ENCODE measurements around the gene IQGAP3. TPM values are rescaled to one million over a fixed set of nuclear protein-coding genes. Genes with fewer than 3 reads are reported as not detected.
A peak's percentile ranks its signal among the peaks of the same experiment; 100 is the strongest.
"Not testable (repeated sequence)": the region's sequence is repeated elsewhere in the genome, so short reads cannot be mapped to it uniquely, and the experiment has no call there.

The IQGAP3 gene
- total and polyA plus RNA-seq, 7 experiments from 2014 or later = 0.24 to 14.4 TPM; not detected in 5

DNA sequence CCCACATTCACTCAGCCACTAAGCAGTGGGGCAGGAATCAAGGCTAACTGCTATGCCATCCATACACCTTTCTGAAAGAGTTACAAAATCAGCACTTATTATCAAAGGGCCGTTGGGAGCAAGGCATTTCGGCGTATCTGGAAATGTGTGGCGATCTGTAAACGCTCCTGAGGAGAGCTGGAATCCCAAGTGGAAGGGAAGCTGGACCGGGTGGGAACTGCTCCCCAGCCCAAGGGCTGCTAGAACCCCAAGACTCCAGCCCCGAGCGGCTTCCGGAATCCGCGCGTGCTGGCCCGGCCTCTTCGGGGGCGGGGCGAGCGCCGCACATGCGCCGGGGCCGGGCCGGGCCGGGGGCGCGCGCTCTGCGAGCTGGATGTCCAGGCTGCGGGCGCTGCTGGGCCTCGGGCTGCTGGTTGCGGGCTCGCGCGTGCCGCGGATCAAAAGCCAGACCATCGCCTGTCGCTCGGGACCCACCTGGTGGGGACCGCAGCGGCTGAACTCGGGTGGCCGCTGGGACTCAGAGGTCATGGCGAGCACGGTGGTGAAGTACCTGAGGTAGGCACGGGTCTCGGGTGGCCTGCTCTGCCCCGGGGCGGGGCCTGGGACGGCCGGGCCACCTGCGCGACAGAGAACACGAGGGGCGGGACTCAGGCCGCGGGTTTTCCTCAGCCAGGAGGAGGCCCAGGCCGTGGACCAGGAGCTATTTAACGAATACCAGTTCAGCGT, 19.2 kb upstream of the IQGAP3 start, which contains the start of gene NAXE:
TSS of gene NAXE (plus strand) at position 345 of the 726 bp plus-strand sequence. CDS start at position 374, 29 bp downstream.
- peak within 1 kb of the TSS; percentile 89 for H3K27ac ChIP-seq (ENCODE audit: low read depth, low read length)
- H3K27me3 ChIP-seq (ENCODE audit: control insufficient read depth in 2 of 2, insufficient read depth in 2 of 2, low read length in 2 of 2) = no peaks in the 10 kb centered on the region
- Mint-ChIP-seq H3K9me3 (no peaks in the 10 kb centered on the region), H3K27ac (peak within 1 kb of the TSS; percentile 86 to 98 (median 93)), H3K4me3 (peak within 1 kb of the TSS; percentile 82 to 93 (median 89)), H3K36me3 (peaks cover 0 to 7% (median 4%) of the 10 kb centered on the region in 5 donors), H3K27me3 (no peaks in the 10 kb centered on the region), H3K4me1 (peaks cover 16 to 32% (median 28%) of the 10 kb centered on the region in 7 donors)
- DNase-seq (peak; percentile 54 to 81 (median 65)), ATAC-seq (peak; percentile 97)
- peak within 1 kb of the TSS; percentile 69 for H3K4me3 ChIP-seq (ENCODE audit: low read length)
- CTCF ChIA-PET = interaction anchor here (0.8 to 1.9 kb wide), 13 partner anchors 10 to 462 kb away, joined by 3 to 12 read pairs (median 3); partner anchors contain the start of gene NTRK1
- H3K9me3 ChIP-seq (ENCODE audit: control insufficient read depth in 2 of 3, low read length in 3 of 3) = no peaks in the 10 kb centered on the region
- POLR2A ChIA-PET = interaction anchor here (0.7 to 4.2 kb wide), 22 partner anchors 9 to 1526 kb away, joined by 3 to 58 read pairs (median 3); partner anchors contain the start of genes GPATCH4 and MEF2D
- H3K4me1 ChIP-seq (ENCODE audit: control insufficient read depth in 2 of 2, insufficient read depth in 2 of 2, low read length in 2 of 2) = peaks cover 8 to 12% of the 10 kb centered on the region in 2 donors
- peaks cover 0 to 31% (median 1%) of the 10 kb centered on the region in 3 experiments for H3K36me3 ChIP-seq (ENCODE audit: control insufficient read depth in 2 of 3, insufficient read depth in 3 of 3, low read length in 3 of 3)
- intact Hi-C loops (cut with micrococcal nuclease) = loop anchor here (1.0 kb wide), 3 partner anchors 10 to 135 kb away; partner anchors contain the start of genes GPATCH4 (in 2 of the 2) and IQGAP3 (in 1 of the 2)

GRCh38 chr1:156591181-156591431, 18.7 kb upstream of the IQGAP3 start:
- ATAC-seq (no peak), DNase-seq (no peak)
- ChIA-PET CTCF (interaction anchor here (0.6 to 1.9 kb wide), 13 partner anchors 9 to 461 kb away, joined by 3 to 12 read pairs (median 3); no protein-coding TSS in a partner anchor), POLR2A (interaction anchor here (0.7 to 4.2 kb wide), 20 partner anchors 9 to 1526 kb away, joined by 3 to 58 read pairs (median 3); partner anchors contain the start of genes GPATCH4 and MEF2D)
- intact Hi-C loops (cut with micrococcal nuclease) = loop anchor here (1.0 kb wide), 3 partner anchors 10 to 135 kb away; partner anchors contain the start of genes GPATCH4 (in 2 of the 2) and IQGAP3 (in 1 of the 2)
- no peaks in the 10 kb centered on the region for H3K9me3 ChIP-seq (ENCODE audit: control insufficient read depth in 2 of 3, low read length in 3 of 3)
- Mint-ChIP-seq H3K9me3 (no peaks in the 10 kb centered on the region), H3K4me1 (peaks cover 16 to 32% (median 28%) of the 10 kb centered on the region in 7 donors), H3K36me3 (peaks cover 0 to 7% (median 4%) of the 10 kb centered on the region in 5 donors), H3K4me3 (peak overlapping the region; percentile 82 to 93 (median 89)), H3K27me3 (no peaks in the 10 kb centered on the region), H3K27ac (peak overlapping the region; percentile 86 to 98 (median 93))
- peaks cover 0 to 26% (median 0%) of the 10 kb centered on the region in 3 experiments for H3K36me3 ChIP-seq (ENCODE audit: control insufficient read depth in 2 of 3, insufficient read depth in 3 of 3, low read length in 3 of 3)
- H3K27me3 ChIP-seq (ENCODE audit: control insufficient read depth in 2 of 2, insufficient read depth in 2 of 2, low read length in 2 of 2) = no peaks in the 10 kb centered on the region
- peak overlapping the region; percentile 69 for H3K4me3 ChIP-seq (ENCODE audit: low read length)
- H3K27ac ChIP-seq (ENCODE audit: low read depth, low read length) = peak overlapping the region; percentile 89
- peaks cover 8 to 12% of the 10 kb centered on the region in 2 donors for H3K4me1 ChIP-seq (ENCODE audit: control insufficient read depth in 2 of 2, insufficient read depth in 2 of 2, low read length in 2 of 2)

- H3K36me3 Mint-ChIP-seq = peaks cover 0 to 9% (median 4%) of the 10 kb centered on the region in 5 donors
- Histone ChIP-seq H3K27me3 (ENCODE audit: control insufficient read depth in 2 of 2, insufficient read depth in 2 of 2, low read length in 2 of 2) (no peaks in the 10 kb centered on the region), H3K27ac (ENCODE audit: low read depth, low read length) (peak overlapping the region; percentile 89)
Observed at GRCh38 chr1:156590326-156591180, 18.2 kb upstream of the IQGAP3 start.

GRCh38 chr1:156589546-156589945, 17.2 kb upstream of the IQGAP3 start:
- peaks cover 6 to 28% (median 24%) of the 10 kb centered on the region in 7 donors for H3K4me1 Mint-ChIP-seq
- no peaks in the 10 kb centered on the region for H3K9me3 Mint-ChIP-seq
- no peak overlapping the region for H3K4me3 Mint-ChIP-seq
- H3K27ac Mint-ChIP-seq = no peak overlapping the region
- peaks cover 0 to 10% (median 0%) of the 10 kb centered on the region in 3 experiments for H3K36me3 ChIP-seq (ENCODE audit: control insufficient read depth in 2 of 3, insufficient read depth in 3 of 3, low read length in 3 of 3)
- no peaks in the 10 kb centered on the region for H3K9me3 ChIP-seq (ENCODE audit: control insufficient read depth in 2 of 3, low read length in 3 of 3)
- ChIA-PET CTCF (interaction anchor here (0.6 to 0.8 kb wide), 3 partner anchors 19 to 69 kb away, joined by 3 to 8 read pairs (median 3); no protein-coding TSS in a partner anchor), POLR2A (interaction anchor here (0.8 to 1.3 kb wide), 2 partner anchors 11 to 90 kb away, joined by 3 to 12 read pairs; partner anchors contain the start of gene GPATCH4)
- H3K4me1 ChIP-seq (ENCODE audit: control insufficient read depth in 2 of 2, insufficient read depth in 2 of 2, low read length in 2 of 2) = peaks cover 8 to 12% of the 10 kb centered on the region in 2 donors
- DNase-seq (no peak), ATAC-seq (no peak)
- no peaks in the 10 kb centered on the region for H3K27me3 Mint-ChIP-seq
- no peak overlapping the region for H3K27ac ChIP-seq (ENCODE audit: low read depth, low read length)
- H3K27me3 ChIP-seq (ENCODE audit: control insufficient read depth in 2 of 2, insufficient read depth in 2 of 2, low read length in 2 of 2) = no peaks in the 10 kb centered on the region
- intact Hi-C loops (cut with micrococcal nuclease) = no loop called here
- no peak overlapping the region for H3K4me3 ChIP-seq (ENCODE audit: low read length)
- H3K36me3 Mint-ChIP-seq = peaks cover 0 to 6% (median 0%) of the 10 kb centered on the region in 5 donors

More at GRCh38 chr1:156590326-156591180, 18.2 kb upstream of the IQGAP3 start:
- H3K4me1 Mint-ChIP-seq = peaks cover 16 to 31% (median 28%) of the 10 kb centered on the region in 7 donors
- peaks cover 8 to 12% of the 10 kb centered on the region in 2 donors for H3K4me1 ChIP-seq (ENCODE audit: control insufficient read depth in 2 of 2, insufficient read depth in 2 of 2, low read length in 2 of 2)
- H3K27ac Mint-ChIP-seq = peak overlapping the region; percentile 86 to 98 (median 93)
- H3K4me3 Mint-ChIP-seq = peak overlapping the region in 8 of 10 donors; percentile 82 to 93 (median 91)
- no peak overlapping the region for H3K4me3 ChIP-seq (ENCODE audit: low read length)
- ATAC-seq (no peak), DNase-seq (no peak)
- ChIA-PET POLR2A (interaction anchor here (0.7 to 4.2 kb wide), 16 partner anchors 8 to 144 kb away, joined by 3 to 58 read pairs (median 4); partner anchors contain the start of genes GPATCH4 and MEF2D), CTCF (interaction anchor here (0.6 to 1.9 kb wide), 14 partner anchors 9 to 461 kb away, joined by 3 to 12 read pairs (median 3); no protein-coding TSS in a partner anchor)
- intact Hi-C loops (cut with micrococcal nuclease) = loop anchor here (1.0 kb wide), 3 partner anchors 11 to 134 kb away; partner anchors contain the start of genes GPATCH4 (in 2 of the 2) and IQGAP3 (in 1 of the 2)
- no peaks in the 10 kb centered on the region for H3K27me3 Mint-ChIP-seq
- no peaks in the 10 kb centered on the region for H3K9me3 ChIP-seq (ENCODE audit: control insufficient read depth in 2 of 3, low read length in 3 of 3)
- peaks cover 0 to 20% (median 0%) of the 10 kb centered on the region in 3 experiments for H3K36me3 ChIP-seq (ENCODE audit: control insufficient read depth in 2 of 3, insufficient read depth in 3 of 3, low read length in 3 of 3)
- no peaks in the 10 kb centered on the region for H3K9me3 Mint-ChIP-seq

- peaks cover 15 to 20% of the 10 kb centered on the region in 2 donors for H3K4me1 ChIP-seq (ENCODE audit: control insufficient read depth in 2 of 2, insufficient read depth in 2 of 2, low read length in 2 of 2)
- peaks cover 5 to 38% (median 31%) of the 10 kb centered on the region in 7 donors for H3K4me1 Mint-ChIP-seq
- ATAC-seq; H3K36me3 Mint-ChIP-seq; H3K4me3 Mint-ChIP-seq; intact Hi-C loops (cut with micrococcal nuclease); DNase-seq; H3K27ac Mint-ChIP-seq; H3K9me3 Mint-ChIP-seq; H3K27ac ChIP-seq (ENCODE audit: low read depth, low read length); H3K9me3 ChIP-seq (ENCODE audit: control insufficient read depth in 2 of 3, low read length in 3 of 3); H3K27me3 ChIP-seq (ENCODE audit: control insufficient read depth in 2 of 2, insufficient read depth in 2 of 2, low read length in 2 of 2); H3K4me3 ChIP-seq (ENCODE audit: low read length); H3K27me3 Mint-ChIP-seq; POLR2A ChIA-PET; H3K36me3 ChIP-seq (ENCODE audit: control insufficient read depth in 2 of 3, insufficient read depth in 3 of 3, low read length in 3 of 3): not testable (repeated sequence)
- CTCF ChIA-PET = interaction anchor here (0.9 to 2.7 kb wide), 2 partner anchors 18 to 107 kb away, joined by 3 to 13 read pairs; no protein-coding TSS in a partner anchor
Observed at GRCh38 chr1:156587927-156588326, 15.6 kb upstream of the IQGAP3 start.
